Measurements from ENCODE around the gene PTTG1IP. TPM values are rescaled to one million over a fixed set of nuclear protein-coding genes. Genes with fewer than 3 reads are reported as not detected.

The PTTG1IP gene
- total RNA-seq, 2 donors from 2014 or later: 216 to 244 TPM

DNA sequence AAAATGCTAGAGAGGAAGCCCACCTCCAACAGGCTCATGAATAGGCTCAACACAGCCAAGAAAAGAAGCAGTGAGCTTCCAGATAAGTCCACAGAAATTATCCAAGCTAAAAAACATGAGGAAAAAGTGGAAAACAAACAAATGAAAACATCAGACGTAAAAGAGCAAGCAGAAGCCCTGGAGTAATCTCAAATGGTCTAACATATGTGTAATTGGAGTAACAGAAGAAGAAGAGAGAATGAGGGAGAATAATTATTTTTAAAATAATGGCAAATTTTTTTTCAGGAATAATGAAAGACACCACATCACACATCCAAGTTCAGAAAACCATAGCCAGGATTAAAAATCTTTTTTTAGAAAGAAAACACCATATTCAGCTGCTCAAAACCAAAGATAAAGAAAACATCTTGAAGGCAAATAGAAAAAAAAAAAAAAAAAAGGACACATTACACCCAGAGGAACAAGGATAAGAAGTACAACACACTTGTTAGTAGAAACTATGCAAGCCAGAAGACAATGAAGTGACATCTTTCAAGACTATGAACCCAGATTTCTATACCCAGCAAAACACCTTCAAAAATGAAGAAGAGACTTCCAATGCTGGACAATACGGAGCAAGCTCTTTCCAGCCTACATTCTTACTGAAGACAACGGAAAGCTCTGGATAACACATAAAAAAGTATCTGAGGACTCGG lies 45.0 kb downstream of the PTTG1IP start:
- Histone ChIP-seq H3K27me3 (replicated peaks; ENCODE audit: insufficient read depth) (no peaks in the 10 kb centered on the region), H3K4me1 (replicated peaks) (no peaks in the 10 kb centered on the region), H3K4me3 (no peak overlapping the region), H3K36me3 (no peaks in the 10 kb centered on the region), H3K27ac (no peak overlapping the region), H3K9me3 (no peaks in the 10 kb centered on the region)
- TF ChIP-seq CTCF (IDR thresholded peaks at IDR 0.05): no peak
- no peak for TF ChIP-seq POLR2AphosphoS5 (IDR thresholded peaks at IDR 0.05)
- no peak for TF ChIP-seq POLR2A (IDR thresholded peaks at IDR 0.05)
- intact Hi-C loops (cut with DNase I): no loop called here
- no peak for DNase-seq (ENCODE audit: low spot score)
- WGBS: 87% methylated on average over 4 of the region's 4 CpGs

DNA sequence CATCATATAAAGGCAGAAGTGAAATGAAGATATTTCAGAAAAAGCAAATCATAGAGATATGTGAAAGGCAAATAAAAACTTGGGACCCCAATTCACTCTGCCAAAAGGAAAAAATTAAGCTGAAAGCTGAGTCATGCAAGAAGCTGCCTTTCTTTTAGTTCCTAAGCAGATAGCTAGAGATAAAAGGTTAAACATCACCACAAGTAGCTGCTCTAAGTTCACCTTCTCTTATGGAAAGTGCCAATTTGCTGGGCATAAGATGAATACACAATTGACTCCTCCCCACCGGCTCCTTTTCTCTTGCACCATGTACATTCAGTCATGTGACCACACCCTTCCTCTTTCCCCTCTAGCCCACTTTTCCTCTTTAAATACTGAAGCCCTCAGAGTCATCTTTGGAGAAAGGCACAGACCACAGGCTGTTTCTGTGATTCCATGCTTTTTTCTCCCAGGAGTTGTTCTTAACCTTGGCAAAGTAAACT lies 50.3 kb downstream of the PTTG1IP start:
- H3K4me3 ChIP-seq: no peak overlapping the region
- intact Hi-C loops (cut with DNase I): no loop called here
- DNase-seq (ENCODE audit: low spot score): no peak
- no peak overlapping the region for H3K27ac ChIP-seq
- no peaks in the 10 kb centered on the region for H3K4me1 ChIP-seq (replicated peaks)
- WGBS: 92% methylated on average over 1 of the region's 1 CpG
- no peak for TF ChIP-seq POLR2A (IDR thresholded peaks at IDR 0.05)
- no peaks in the 10 kb centered on the region for H3K36me3 ChIP-seq
- no peaks in the 10 kb centered on the region for H3K27me3 ChIP-seq (replicated peaks; ENCODE audit: insufficient read depth)
- no peaks in the 10 kb centered on the region for H3K9me3 ChIP-seq

GRCh38 chr21:44822484-44823178 lies 50.9 kb downstream of the PTTG1IP start:
- 72% methylated on average over 5 of the region's 5 CpGs for WGBS
- TF ChIP-seq CTCF (IDR thresholded peaks at IDR 0.05) (no peak), POLR2AphosphoS5 (IDR thresholded peaks at IDR 0.05) (no peak), POLR2A (IDR thresholded peaks at IDR 0.05) (no peak)
- Histone ChIP-seq H3K9me3 (no peaks in the 10 kb centered on the region), H3K27me3 (replicated peaks; ENCODE audit: insufficient read depth) (no peaks in the 10 kb centered on the region), H3K4me1 (replicated peaks) (no peaks in the 10 kb centered on the region), H3K36me3 (no peaks in the 10 kb centered on the region), H3K4me3 (no peak overlapping the region), H3K27ac (no peak overlapping the region)
- intact Hi-C loops (cut with DNase I): no loop called here
- no peak for DNase-seq (ENCODE audit: low spot score)

- Histone ChIP-seq H3K9me3 (no peaks in the 10 kb centered on the region), H3K4me3 (no peak overlapping the region), H3K27ac (no peak overlapping the region), H3K4me1 (replicated peaks) (peaks cover 2% of the 10 kb centered on the region), H3K36me3 (no peaks in the 10 kb centered on the region), H3K27me3 (replicated peaks; ENCODE audit: insufficient read depth) (no peaks in the 10 kb centered on the region)
- TF ChIP-seq POLR2A (IDR thresholded peaks at IDR 0.05): no peak
- no peak for TF ChIP-seq POLR2AphosphoS5 (IDR thresholded peaks at IDR 0.05)
- no peak for TF ChIP-seq CTCF (IDR thresholded peaks at IDR 0.05)
- WGBS: 64% methylated on average over 3 of the region's 3 CpGs
- intact Hi-C loops (cut with DNase I): no loop called here
- DNase-seq (ENCODE audit: low spot score): no peak
These were observed 52.6 kb downstream of the PTTG1IP start for GRCh38 chr21:44820851-44821250.

- Histone ChIP-seq H3K9me3 (no peaks in the 10 kb centered on the region), H3K4me1 (replicated peaks) (peaks cover 2% of the 10 kb centered on the region), H3K27ac (no peak overlapping the region), H3K4me3 (no peak overlapping the region), H3K27me3 (replicated peaks; ENCODE audit: insufficient read depth) (no peaks in the 10 kb centered on the region), H3K36me3 (no peaks in the 10 kb centered on the region)
- TF ChIP-seq CTCF (IDR thresholded peaks at IDR 0.05) (no peak), POLR2AphosphoS5 (IDR thresholded peaks at IDR 0.05) (no peak), POLR2A (IDR thresholded peaks at IDR 0.05) (no peak)
- intact Hi-C loops (cut with DNase I): loop anchor here (5.0 kb wide), 1 partner anchor 53 kb away; the partner anchor contains the start of gene PTTG1IP
- 96% methylated on average over 33 of the region's 33 CpGs for WGBS
- DNase-seq (ENCODE audit: low spot score): no peak
These were observed 53.9 kb downstream of the PTTG1IP start for GRCh38 chr21:44819283-44820243.

Measured in prostate gland (tissue), 2 donors.